H1 (cell line): ENCODE data around the gene TDO2. TPM values are rescaled to one million over a fixed set of nuclear protein-coding genes. Genes with fewer than 3 reads are reported as not detected.

Experiments used
- CTCF ChIA-PET: fragments of 300-600 bp; sonication (Branson Sonifier 250); formaldehyde crosslinking; loops from one replicate; lab custom pipeline; 2021; ENCODE audit not compliant: partially characterized antibody; lab: Charles Lee
- POLR2A ChIA-PET: fragments of 300-600 bp; sonication (Branson Sonifier 250); formaldehyde crosslinking; loops from one replicate; lab custom pipeline; 2021; ENCODE audit warnings: inconsistent platforms; ENCODE audit not compliant: partially characterized antibody; lab: Charles Lee
- DNase-seq, 2 experiments: peaks; one replicate each; pipeline versions ENCODE4 v3.0.0 to v3.0.0-alpha.2; 2010 to 2022; ENCODE audit warnings: low spot score in 2 of 2, low read depth in 1 of 2, mixed read lengths in 1 of 2
- FAIRE-seq: peaks from 2 replicates; lab custom pipeline; 2011; peaks lifted over from hg19 to GRCh38; lab: Jason Lieb, UNC
- H2AFZ ChIP-seq: 2 replicates; pipeline ENCODE4 v1.8.1; 2012; ENCODE audit warnings: low read length, inconsistent platforms
- H2AK5ac ChIP-seq: 2 replicates; pipeline ENCODE4 v1.6.1; 2013; ENCODE audit warnings: low read depth, low read length
- H2BK120ac ChIP-seq: replicated peaks from 2 replicates; pipeline ENCODE3; 2013; ENCODE audit warnings: low read depth, low read length, inconsistent platforms
- H2BK12ac ChIP-seq: 2 replicates; pipeline ENCODE4 v1.6.1; 2013; ENCODE audit warnings: low read depth, low read length
- H2BK15ac ChIP-seq: 2 replicates; pipeline ENCODE4 v1.6.1; 2013; ENCODE audit warnings: low read length
- H2BK20ac ChIP-seq: 2 replicates; pipeline ENCODE4 v1.6.1; 2013; ENCODE audit warnings: low read length
- H2BK5ac ChIP-seq: 2 replicates; pipeline ENCODE4 v1.6.1; 2013; ENCODE audit warnings: low read depth, low read length
- H3K14ac ChIP-seq: 2 replicates; pipeline ENCODE4 v1.6.1; 2013; ENCODE audit warnings: inconsistent platforms; ENCODE audit not compliant: insufficient read length
- H3K18ac ChIP-seq: 2 replicates; pipeline ENCODE4 v1.6.1; 2013; ENCODE audit warnings: low read length; ENCODE audit errors: extremely low read depth
- H3K23ac ChIP-seq: 2 replicates; pipeline ENCODE4 v1.6.1; 2013; ENCODE audit warnings: inconsistent platforms; ENCODE audit not compliant: insufficient read length
- H3K23me2 ChIP-seq: 2 replicates; pipeline ENCODE4 v1.6.1; 2013; ENCODE audit warnings: low read depth, low read length
- H3K27ac ChIP-seq: 2 replicates; pipeline ENCODE4 v1.6.1; 2011; ENCODE audit warnings: low read depth, low read length, inconsistent platforms
- H3K27me3 ChIP-seq, 4 experiments: replicated peaks in 1 of 4; 1 replicate in 1 of 4; 2 replicates in 3 of 4; pipeline versions ENCODE4 v1.6.1 to v1.8.1; 2011 to 2013; ENCODE audit warnings: low read length in 3 of 4, mild to moderate bottlenecking in 3 of 4, inconsistent platforms in 2 of 4, mixed read lengths in 2 of 4, moderate library complexity in 1 of 4; ENCODE audit not compliant: control insufficient read depth in 3 of 4, insufficient read depth in 3 of 4; ENCODE audit errors: extremely low read depth in 1 of 4
- H3K36me3 ChIP-seq, 4 experiments: 2 replicates each; pipeline versions ENCODE4 v1.6.1 to v1.8.1; 2011 to 2013; ENCODE audit warnings: mild to moderate bottlenecking in 4 of 4, low read length in 3 of 4, moderate library complexity in 2 of 4, control low read depth in 1 of 4, inconsistent platforms in 1 of 4; ENCODE audit not compliant: insufficient read depth in 4 of 4, control insufficient read depth in 2 of 4
- H3K4ac ChIP-seq: replicated peaks from 2 replicates; pipeline ENCODE3; 2013; ENCODE audit warnings: low read length, low read depth, mixed read lengths, inconsistent platforms; ENCODE audit not compliant: insufficient read length
- H3K4me1 ChIP-seq, 4 experiments: replicated peaks in 1 of 4; 1 replicate in 1 of 4; 2 replicates in 3 of 4; pipeline versions ENCODE4 v1.6.1 to v1.8.1; 2011 to 2013; ENCODE audit warnings: low read length in 3 of 4, inconsistent platforms in 2 of 4, mixed read lengths in 1 of 4; ENCODE audit not compliant: insufficient read depth in 4 of 4, control insufficient read depth in 3 of 4
- H3K4me2 ChIP-seq, 2 experiments: 2 replicates each; pipeline versions ENCODE4 v1.6.1 to v1.8.1; 2011 to 2013; ENCODE audit warnings: low read depth in 2 of 2, low read length in 2 of 2, control low read depth in 1 of 2, inconsistent platforms in 1 of 2, mild to moderate bottlenecking in 1 of 2; ENCODE audit not compliant: insufficient read depth in 1 of 2
- H3K4me3 ChIP-seq, 4 experiments: fragments of 200-600, 300-600 bp in 1 of 4; sonication (generic), shearing (Covaris generic), sonication (Bioruptor Twin) in 1 of 4; 2 replicates each; pipeline versions ENCODE4 v1.5.1 to v1.8.1; 2011 to 2016; ENCODE audit warnings: low read length in 4 of 4, low read depth in 3 of 4, control low read depth in 2 of 4, inconsistent platforms in 2 of 4, mild to moderate bottlenecking in 2 of 4, mixed read lengths in 1 of 4, moderate library complexity in 1 of 4; ENCODE audit not compliant: insufficient read depth in 2 of 4; ENCODE audit errors: extremely low read depth in 1 of 4
- H3K56ac ChIP-seq: replicated peaks from 2 replicates; pipeline ENCODE3; 2013; ENCODE audit warnings: low read depth, mild to moderate bottlenecking, mixed read lengths, low read length, inconsistent platforms; ENCODE audit not compliant: insufficient read length
- H3K79me1 ChIP-seq: 2 replicates; pipeline ENCODE4 v1.6.1; 2013; ENCODE audit warnings: low read depth, low read length, control low read depth
- H3K79me2 ChIP-seq, 2 experiments: 2 replicates each; pipeline versions ENCODE4 v1.6.1 to v1.8.1; 2012 to 2013; ENCODE audit warnings: low read length in 2 of 2, mild to moderate bottlenecking in 2 of 2, inconsistent platforms in 1 of 2; ENCODE audit not compliant: insufficient read depth in 2 of 2, control insufficient read depth in 1 of 2
- H3K9ac ChIP-seq, 4 experiments: replicated peaks in 1 of 4; 1 replicate in 1 of 4; 2 replicates in 3 of 4; pipeline versions ENCODE4 v1.6.1 to v1.8.1; 2011 to 2013; ENCODE audit warnings: low read depth in 3 of 4, low read length in 3 of 4, control low read depth in 2 of 4, mild to moderate bottlenecking in 2 of 4, moderate library complexity in 2 of 4, inconsistent platforms in 1 of 4; ENCODE audit errors: extremely low read depth in 1 of 4
- H3K9me3 ChIP-seq, 2 experiments: 2 replicates each; pipeline versions ENCODE4 v1.6.1 to v1.8.1; 2012 to 2013; ENCODE audit warnings: mild to moderate bottlenecking in 2 of 2, moderate library complexity in 2 of 2, control low read depth in 1 of 2, inconsistent platforms in 1 of 2, low read depth in 1 of 2, low read length in 1 of 2, mixed read lengths in 1 of 2; ENCODE audit not compliant: insufficient read depth in 2 of 2
- H4K20me1 ChIP-seq, 2 experiments: replicated peaks in 1 of 2; 2 replicates each; pipeline versions ENCODE3 to v1.8.1; 2011 to 2013; ENCODE audit warnings: inconsistent platforms in 2 of 2, low read length in 2 of 2, mild to moderate bottlenecking in 1 of 2; ENCODE audit not compliant: insufficient read depth in 2 of 2, control insufficient read depth in 1 of 2
- H4K5ac ChIP-seq: 2 replicates; pipeline ENCODE4 v1.6.1; 2013; ENCODE audit warnings: low read length, low read depth, mixed read lengths, inconsistent platforms; ENCODE audit not compliant: insufficient read length
- H4K8ac ChIP-seq: 2 replicates; pipeline ENCODE4 v1.8.0; 2013; ENCODE audit warnings: mild to moderate bottlenecking, moderate library complexity, low read length, inconsistent platforms; ENCODE audit not compliant: insufficient read depth; ENCODE audit errors: extremely low read depth
- H4K91ac ChIP-seq: replicated peaks from 2 replicates; pipeline ENCODE3; 2013; ENCODE audit warnings: low read length, mixed read lengths, inconsistent platforms; ENCODE audit not compliant: insufficient read length
- CTBP2 ChIP-seq: IDR thresholded peaks from 2 replicates; pipeline ENCODE4 v1.7.0; 2011; ENCODE audit warnings: borderline replicate concordance, mild to moderate bottlenecking, moderate library complexity, mixed read lengths, low read length; ENCODE audit not compliant: insufficient read depth, insufficient read length
- HDAC2 ChIP-seq, 2 experiments: fragments of 300-600 bp in 1 of 2; sonication (generic) in 1 of 2; IDR thresholded peaks; 2 replicates each; pipeline ENCODE4 v1.6.1; 2011 to 2012; ENCODE audit warnings: low read depth in 2 of 2, low read length in 2 of 2, mild to moderate bottlenecking in 2 of 2, moderate library complexity in 2 of 2, borderline replicate concordance in 1 of 2, inconsistent platforms in 1 of 2
- WGBS, 2 experiments: shearing (Covaris generic) in 1 of 2; methylation state at CpG; one replicate each; pipeline versions ENCODE4 v1.1.6 to v1.1.7; 2013 to 2015; ENCODE audit warnings: low lambda C conversion rate in 2 of 2, mixed read lengths in 2 of 2, inconsistent platforms in 1 of 2, low coverage in 1 of 2, missing lambda C conversion rate in 1 of 2; ENCODE audit not compliant: insufficient replicate concordance in 2 of 2, insufficient coverage in 1 of 2, insufficient read length in 1 of 2; ENCODE audit errors: extremely low coverage in 1 of 2, missing lambda C conversion rate in 1 of 2; 5-methylcytosine and 5-hydroxymethylcytosine counted together
- polyA plus RNA-seq, 7 experiments: library from polyadenylated mRNA; depleted of rRNA in 3 of 7; stranded (reverse) in 5 of 7; unstranded in 2 of 7; fragments of >200 nt in 5 of 7; fragments of 200-250 nt in 2 of 7; gene quantifications; 1 replicate in 5 of 7; 2 replicates in 1 of 7; 4 replicates in 1 of 7; pipeline versions ENCODE4 v1.2.1 to v1.2.3, GENCODE V29; 2011 to 2013; ENCODE audit warnings: missing spikeins in 2 of 7, mixed read lengths in 2 of 7
- total RNA-seq: library from RNA; stranded (reverse); fragmentation: NEBNext Ultra II Directional; extraction: Animal tissue kit (Norgen Biotek cat#: 25700); gene quantifications from 2 replicates; pipeline ENCODE4 v1.2.1, GENCODE V29; 2021

TDO2 gene
- total and polyA plus RNA-seq, 2 of the 8 experiments (the other 6 are each of a cell fraction or from before 2014, with no cell fraction given) = 0.03 TPM; not detected in 1

GRCh38 chr4:155966731-155967395 is 63.4 kb downstream of the TDO2 start:
- CTCF ChIA-PET = interaction anchor here (1.0 to 1.8 kb wide), 3 partner anchors 15 to 156 kb away, joined by 3 to 6 read pairs (median 4); no protein-coding TSS in a partner anchor
- Histone ChIP-seq H4K5ac (no peak overlapping the region), H3K23me2 (no peaks in the 10 kb centered on the region), H3K9me3 (no peaks in the 10 kb centered on the region), H3K56ac (no peak overlapping the region), H3K79me1 (no peaks in the 10 kb centered on the region), H3K27me3 (no peaks in the 10 kb centered on the region), H2BK120ac (no peak overlapping the region), H3K23ac (no peak overlapping the region), H3K18ac (no peak overlapping the region), H2BK5ac (no peak overlapping the region), H3K36me3 (no peaks in the 10 kb centered on the region), H2BK12ac (no peak overlapping the region), H2AFZ (no peak overlapping the region), H2BK20ac (no peak overlapping the region), H2BK15ac (no peak overlapping the region), H4K8ac (no peak overlapping the region), H2AK5ac (no peak overlapping the region), H3K4me3 (no peak overlapping the region), H4K20me1 (no peaks in the 10 kb centered on the region), H3K4ac (no peak overlapping the region), H3K79me2 (no peaks in the 10 kb centered on the region), H3K4me2 (no peak overlapping the region), H3K4me1 (no peaks in the 10 kb centered on the region), H3K9ac (no peak overlapping the region), H3K14ac (no peak overlapping the region), H4K91ac (no peak overlapping the region), H3K27ac (no peak overlapping the region)
- POLR2A ChIA-PET = no interaction called here
- no peak for TF ChIP-seq CTBP2
- no peak for TF ChIP-seq HDAC2 (IDR thresholded peaks at IDR 0.05; ENCODE audit: borderline replicate concordance in 1 of 2, low read depth in 2 of 2, low read length in 2 of 2)
- no peak for FAIRE-seq
- 96% methylated on average over 3 of the region's 3 CpGs; no CpG with 5 or more reads in 1 of the 2 experiments for WGBS, 2 experiments
- no peak for DNase-seq
